HG03175 (cell line): ENCODE data around the gene P2RX4.
"Not testable (repeated sequence)": the region's sequence is repeated elsewhere in the genome, so short reads cannot be mapped to it uniquely, and the experiment has no call there.

Source experiments
- ATAC-seq: cut with Tn5 transposase; IDR thresholded peaks from one replicate; pipeline ENCODE4 v1.9.1; 2021; ENCODE audit warnings: mild to moderate bottlenecking, moderate library complexity; ENCODE audit not compliant: unreplicated experiment

The P2RX4 gene, protein sequence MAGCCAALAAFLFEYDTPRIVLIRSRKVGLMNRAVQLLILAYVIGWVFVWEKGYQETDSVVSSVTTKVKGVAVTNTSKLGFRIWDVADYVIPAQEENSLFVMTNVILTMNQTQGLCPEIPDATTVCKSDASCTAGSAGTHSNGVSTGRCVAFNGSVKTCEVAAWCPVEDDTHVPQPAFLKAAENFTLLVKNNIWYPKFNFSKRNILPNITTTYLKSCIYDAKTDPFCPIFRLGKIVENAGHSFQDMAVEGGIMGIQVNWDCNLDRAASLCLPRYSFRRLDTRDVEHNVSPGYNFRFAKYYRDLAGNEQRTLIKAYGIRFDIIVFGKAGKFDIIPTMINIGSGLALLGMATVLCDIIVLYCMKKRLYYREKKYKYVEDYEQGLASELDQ

DNA sequence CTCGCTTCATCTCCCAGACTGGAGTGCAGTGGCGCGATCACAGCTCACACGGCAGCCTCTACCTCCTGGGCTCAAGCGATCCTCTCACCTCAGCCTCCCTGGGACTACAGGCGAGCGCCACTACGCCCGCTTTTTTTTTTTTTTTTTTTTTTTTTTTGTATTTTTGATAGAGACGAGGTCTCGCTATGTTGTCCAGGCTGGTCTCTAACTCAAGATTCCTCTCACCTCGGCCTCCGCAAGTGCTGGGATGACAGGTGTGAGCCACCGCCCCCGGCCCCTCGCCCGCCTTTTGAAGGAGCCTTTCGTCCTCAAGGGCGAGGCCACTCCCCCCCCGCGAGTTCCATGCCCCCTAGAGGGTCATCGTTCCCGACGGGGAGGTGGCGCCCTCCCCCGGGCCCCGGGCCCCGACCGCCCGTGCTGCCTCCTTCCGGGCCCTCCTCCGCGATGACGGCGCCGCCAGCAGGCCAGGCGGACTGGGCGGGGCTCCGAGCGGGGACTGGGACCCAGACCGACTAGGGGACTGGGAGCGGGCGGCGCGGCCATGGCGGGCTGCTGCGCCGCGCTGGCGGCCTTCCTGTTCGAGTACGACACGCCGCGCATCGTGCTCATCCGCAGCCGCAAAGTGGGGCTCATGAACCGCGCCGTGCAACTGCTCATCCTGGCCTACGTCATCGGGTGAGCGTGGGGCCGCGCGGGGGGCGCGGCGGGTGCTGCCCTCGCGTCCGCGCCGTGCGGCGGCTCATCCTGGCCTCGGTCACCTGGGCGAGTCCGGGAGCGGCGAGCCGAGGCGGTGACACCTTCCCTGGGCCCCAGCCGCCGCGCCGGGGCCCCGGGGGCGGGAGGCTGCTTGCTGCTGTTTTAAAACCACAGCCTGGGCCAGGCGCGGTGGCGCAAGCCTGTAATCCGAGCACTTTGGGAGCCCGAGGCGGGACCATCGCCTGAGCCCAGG lies at the start of gene P2RX4:
P2RX4 (plus strand) TSS at position 506 of the 949 bp plus-strand sequence; CDS start at position 542, 36 bp downstream.
- ATAC-seq = peak; percentile 81

DNA sequence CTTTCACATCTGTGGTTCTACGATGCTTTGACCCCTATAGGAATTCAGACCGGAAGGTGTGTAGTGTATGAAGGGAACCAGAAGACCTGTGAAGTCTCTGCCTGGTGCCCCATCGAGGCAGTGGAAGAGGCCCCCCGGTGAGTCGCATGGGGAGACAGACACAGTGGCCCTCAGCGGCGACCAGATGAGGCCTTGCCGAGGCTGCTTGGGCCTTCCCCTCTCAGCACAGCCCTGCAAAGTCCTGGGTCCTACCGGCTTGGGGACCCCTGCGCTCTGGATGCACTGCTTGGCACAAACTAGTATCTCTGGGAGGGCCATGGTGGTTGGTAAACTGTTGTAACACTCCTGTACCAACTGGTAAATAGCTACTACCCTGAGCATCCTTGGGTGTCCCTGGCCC lies 47.5 kb upstream of the P2RX4 start:
- ATAC-seq = no peak

DNA sequence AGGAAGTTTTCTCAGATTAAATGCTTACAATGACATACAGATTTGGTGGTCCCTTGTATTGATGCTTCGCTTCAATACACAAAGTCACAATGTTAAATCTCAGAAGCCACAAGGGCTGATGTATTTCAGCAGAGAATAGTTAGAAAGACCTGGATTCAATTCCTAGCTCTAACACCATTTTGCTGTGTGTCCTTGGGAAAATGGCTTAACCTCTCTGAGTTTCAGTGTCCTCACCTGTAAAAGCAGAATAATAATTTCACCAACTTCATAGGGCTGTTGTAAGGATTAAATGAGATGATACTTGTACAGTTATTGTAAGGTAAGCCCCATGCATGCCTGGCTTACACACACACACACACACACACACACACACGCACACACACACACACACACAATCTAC lies 46.9 kb upstream of the P2RX4 start:
- ATAC-seq = no peak

DNA sequence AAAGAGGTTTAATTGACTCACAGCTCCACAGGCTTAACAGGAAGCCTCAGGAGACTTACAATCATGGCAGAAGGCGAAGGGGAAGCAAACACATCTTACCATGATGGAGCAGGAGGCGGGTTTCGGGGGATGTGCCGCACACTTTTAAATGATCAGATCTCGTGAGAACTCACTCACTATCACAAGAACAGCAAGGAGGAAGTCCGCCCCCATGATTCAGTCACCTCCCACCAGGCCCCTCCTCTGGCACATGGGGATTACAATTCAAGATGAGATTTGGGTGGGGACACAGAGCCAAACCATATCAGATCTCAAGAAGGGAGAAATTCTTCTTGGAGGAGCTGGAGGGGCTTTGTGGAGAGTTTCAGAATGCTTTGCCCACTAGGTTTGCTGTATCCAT lies 45.1 kb upstream of the P2RX4 start:
- ATAC-seq = not testable (repeated sequence)

DNA sequence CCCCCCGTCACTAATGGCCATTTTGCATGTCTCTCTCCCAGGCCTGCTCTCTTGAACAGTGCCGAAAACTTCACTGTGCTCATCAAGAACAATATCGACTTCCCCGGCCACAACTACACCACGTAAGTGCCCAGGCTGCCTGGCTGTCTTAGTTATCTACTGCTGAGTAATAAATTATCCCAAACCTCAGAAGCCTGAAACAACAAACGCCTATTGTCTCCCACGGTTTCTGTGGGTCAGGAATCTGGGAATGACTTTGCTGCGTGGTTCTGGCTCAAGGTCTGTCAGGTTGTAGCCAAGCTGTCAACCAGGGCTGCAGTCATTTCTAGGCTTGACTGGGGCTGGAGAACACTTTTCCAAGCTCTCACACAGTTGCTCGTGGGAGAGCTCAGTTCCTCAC lies 44.6 kb upstream of the P2RX4 start:
- no peak for ATAC-seq

DNA sequence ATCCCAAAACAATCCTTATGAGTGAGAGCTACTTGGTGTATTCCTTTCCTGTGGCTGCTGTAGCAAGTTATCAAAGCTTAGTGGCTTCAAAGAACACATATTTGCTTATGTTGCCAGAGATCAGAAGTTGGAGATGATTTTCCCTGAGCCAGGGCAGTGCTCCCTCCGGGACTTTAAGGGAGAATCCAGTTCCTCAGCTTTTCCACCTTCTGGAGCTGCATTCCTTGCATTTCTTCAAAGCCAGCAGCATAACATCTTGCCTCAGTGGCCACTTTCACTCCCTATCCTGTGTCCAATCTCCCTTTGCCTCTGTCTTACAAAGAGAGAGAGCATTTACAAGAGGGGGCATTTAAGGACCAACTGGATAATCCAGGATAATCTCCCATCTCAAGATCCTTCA lies 43.6 kb upstream of the P2RX4 start:
- ATAC-seq = no peak

DNA sequence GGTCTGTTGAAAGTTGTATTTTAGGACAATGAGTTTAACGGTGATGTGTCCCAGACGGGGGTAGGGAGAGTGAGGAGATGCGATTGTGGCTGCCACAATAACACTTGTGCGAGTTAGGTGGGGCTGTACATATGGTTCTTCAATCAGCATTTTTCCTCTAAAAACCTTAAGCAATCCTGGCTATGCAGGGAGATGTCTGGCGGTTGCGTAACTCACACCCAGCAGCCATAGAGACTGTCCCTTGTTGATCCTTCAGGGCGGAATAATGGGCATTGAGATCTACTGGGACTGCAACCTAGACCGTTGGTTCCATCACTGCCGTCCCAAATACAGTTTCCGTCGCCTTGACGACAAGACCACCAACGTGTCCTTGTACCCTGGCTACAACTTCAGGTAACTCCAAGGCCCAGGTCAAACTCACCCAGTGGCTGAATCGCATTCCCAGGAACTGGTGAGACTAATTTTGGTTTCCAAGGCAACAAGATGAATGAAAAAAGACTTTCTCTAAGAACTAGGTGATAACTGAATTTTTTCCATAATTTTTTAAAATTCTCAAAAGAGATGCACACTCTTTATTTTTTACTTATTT lies 42.6 kb upstream of the P2RX4 start:
- no peak for ATAC-seq

DNA sequence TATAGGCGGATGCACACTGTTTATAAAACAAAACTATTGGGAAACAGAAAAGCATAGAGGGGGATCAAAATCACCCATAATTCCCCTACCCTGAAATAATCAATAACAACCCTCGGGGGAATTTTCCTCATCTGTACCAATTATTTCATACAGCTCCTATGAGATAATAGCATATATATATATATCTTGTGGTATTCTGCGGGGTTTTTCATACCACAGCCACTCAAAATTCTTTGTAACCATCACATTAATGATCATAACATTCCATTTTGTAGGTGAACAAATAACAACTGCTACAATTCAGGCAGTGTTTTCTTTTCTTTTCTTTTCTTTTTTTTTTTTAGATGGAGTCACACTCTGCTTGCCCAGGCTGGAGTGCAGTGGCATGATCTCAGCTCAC lies 42.0 kb upstream of the P2RX4 start:
- ATAC-seq = no peak

DNA sequence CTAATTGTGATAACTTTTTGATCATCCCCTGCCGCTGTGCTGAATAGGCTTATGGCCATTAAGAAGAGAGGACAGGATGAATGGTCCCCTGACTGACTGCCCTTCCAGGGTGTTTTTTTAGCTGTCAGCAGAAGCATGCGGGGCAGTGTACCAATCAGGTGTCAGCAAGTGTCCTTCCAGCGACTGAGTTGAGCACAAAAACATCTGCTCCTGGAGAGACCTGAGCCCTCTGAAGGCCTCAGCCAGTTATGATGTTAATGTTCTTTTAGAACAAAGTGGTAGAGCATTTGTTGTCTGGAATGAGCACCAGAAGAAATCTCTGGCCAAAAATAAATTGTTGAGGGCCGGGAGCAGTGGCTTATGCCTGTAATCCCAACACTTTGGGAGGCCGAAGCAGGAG lies 39.8 kb upstream of the P2RX4 start:
- ATAC-seq = no peak

DNA sequence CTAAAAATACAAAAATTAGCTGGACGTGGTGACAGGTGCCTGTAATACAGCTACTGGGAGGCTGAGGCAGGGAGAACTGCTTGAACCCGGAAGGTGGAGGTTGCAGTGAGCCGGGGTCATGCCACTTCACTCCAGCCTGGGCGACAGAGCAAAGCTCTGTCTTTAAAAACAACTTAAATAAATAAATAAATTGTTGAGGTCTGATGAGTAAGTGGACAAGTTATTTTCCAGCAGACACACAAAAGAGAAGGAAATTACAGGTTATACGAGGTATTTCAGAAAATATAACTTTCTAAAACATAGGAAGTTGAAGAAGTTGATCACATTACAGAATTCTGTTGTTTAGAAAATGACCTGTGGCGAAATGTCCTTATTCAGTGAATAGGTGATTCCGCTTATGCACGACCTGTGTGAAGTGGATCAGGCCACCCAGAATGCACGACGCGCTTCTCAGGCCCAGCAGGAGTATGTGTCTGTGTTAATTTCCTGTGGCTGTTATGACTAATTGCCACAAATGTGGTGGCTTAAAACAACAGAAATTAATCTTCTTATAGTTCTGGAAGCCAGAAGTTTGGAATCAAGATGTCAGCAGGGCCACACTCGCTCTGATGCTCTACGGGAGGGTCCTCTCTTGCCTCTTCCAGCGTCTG lies 39.2 kb upstream of the P2RX4 start:
- no peak for ATAC-seq

DNA sequence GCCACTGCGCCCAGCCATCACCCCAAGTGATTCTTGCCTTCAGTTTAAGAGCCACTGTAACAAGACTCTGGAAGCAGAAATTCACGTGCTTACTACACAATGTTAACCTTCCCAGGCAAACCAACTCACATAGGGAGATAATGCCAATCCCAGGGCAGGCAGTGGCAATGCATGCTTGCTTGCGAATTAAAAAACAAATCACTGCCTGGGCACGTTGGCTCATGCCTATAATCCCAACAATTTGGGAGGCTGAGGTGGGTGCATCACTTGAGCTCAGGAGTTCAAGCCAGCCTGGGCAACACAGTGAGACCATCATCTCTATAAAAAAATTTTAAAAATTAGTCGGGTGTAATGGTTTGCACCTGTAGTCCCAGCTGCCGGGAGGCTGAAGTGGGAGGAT lies 37.8 kb upstream of the P2RX4 start:
- ATAC-seq = no peak

DNA sequence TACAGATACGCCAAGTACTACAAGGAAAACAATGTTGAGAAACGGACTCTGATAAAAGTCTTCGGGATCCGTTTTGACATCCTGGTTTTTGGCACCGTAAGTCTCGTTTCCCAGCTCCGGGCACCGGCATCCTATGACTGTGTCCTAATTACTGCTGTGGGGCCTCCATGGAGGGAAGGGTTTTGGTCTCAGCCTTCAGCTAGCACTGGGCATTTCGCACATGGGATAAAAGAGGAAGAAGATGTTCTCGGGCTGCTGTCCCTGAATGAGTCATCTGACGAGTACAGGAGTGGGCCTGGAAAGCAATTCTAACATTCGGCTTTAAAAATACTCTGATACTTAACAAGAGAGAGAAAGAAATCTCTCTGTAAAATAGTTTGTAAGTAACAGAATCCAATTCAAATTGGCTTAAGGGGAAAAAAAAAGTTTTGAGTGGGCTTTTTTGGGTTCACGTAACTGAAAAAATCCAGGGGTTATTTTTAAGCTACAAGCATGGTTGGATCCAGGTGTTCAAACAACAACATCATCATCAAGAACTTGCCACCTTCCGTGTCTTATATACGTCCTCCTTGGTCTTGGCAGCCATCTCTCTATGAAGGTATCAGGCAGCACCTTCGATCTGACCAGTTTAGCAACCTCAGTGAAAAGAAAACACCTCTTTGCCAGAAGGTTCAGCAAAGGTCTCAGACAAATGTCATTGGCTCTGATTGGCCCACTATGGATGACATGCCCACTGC lies 34.4 kb upstream of the P2RX4 start:
- ATAC-seq = no peak

DNA sequence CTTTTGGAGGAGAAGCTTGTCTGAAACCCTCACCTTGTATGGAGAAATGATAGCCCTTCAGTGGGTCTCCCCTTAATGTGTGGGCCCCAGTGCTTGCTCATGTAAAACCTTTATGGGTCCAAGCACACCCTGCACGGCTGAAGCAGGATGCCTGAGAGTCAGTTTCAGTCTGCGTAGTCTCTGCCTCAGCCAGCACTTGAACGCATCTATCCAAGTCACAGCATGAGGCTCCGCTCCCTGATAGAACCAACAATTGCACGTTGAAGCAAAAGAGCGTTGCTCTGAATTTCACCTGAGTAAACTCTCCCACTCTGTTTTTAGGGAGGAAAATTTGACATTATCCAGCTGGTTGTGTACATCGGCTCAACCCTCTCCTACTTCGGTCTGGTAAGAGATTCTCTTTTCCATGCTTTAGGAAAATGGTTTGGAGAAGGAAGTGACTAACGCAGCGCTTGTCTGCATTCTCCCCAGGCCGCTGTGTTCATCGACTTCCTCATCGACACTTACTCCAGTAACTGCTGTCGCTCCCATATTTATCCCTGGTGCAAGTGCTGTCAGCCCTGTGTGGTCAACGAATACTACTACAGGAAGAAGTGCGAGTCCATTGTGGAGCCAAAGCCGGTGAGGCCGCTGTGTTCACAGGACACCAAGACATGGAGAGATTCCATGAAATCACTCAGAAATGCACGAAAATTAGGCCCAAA lies 33.0 kb upstream of the P2RX4 start:
- no peak for ATAC-seq

DNA sequence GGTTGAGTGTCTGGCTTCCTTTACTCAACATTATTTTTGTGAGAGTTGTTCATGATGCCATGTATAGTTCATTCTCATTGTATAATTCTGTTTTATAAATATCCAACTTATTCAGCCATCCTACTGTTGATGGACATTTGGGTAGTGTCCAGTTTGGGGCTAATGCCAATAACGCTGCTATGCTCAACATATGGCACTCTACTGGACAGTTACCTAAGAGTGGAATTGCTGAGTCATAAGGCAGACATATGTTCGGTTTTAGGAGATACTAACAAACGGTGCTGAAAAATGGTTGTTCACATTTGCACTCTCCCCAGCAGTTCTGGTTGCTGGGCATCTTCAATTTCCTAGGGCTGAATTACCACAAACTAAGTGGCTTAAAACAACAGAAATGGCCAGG lies 28.7 kb upstream of the P2RX4 start:
- ATAC-seq = no peak

DNA sequence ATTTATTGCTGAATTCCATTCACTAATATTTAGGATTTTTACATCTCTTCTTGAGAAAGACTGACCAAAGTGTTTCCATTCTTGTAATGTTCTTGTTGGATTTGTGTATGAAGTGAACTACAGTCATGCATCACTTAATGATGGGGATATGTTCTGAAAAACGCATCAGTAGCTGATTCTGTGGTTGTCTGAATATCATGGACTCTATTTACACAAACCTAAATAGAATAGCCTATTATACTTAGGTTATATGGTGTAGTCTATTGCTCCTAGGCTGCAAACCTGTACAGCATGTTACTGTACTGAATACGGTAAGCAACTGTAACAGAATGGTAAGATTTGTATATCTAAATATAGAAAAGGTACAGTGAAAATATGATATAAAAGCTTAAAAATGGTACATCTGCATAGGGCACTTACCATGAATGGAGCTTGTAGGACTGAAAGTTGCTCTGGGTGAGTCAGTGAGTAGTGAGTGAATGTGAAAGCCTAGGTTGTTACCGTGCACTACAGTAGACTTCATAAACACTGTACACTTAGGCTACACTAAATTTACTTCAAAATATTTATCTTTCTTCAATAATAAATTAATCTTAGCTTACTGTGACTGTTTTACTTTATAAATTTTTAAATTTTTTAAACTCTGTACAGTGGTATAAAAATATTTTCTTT lies 27.6 kb upstream of the P2RX4 start:
- no peak for ATAC-seq

DNA sequence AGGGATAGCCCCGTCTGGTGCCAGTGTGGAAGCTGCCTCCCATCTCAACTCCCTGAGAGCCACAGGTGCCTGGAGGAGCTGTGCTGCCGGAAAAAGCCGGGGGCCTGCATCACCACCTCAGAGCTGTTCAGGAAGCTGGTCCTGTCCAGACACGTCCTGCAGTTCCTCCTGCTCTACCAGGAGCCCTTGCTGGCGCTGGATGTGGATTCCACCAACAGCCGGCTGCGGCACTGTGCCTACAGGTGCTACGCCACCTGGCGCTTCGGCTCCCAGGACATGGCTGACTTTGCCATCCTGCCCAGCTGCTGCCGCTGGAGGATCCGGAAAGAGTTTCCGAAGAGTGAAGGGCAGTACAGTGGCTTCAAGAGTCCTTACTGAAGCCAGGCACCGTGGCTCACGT lies 25.5 kb upstream of the P2RX4 start:
- no peak for ATAC-seq

DNA sequence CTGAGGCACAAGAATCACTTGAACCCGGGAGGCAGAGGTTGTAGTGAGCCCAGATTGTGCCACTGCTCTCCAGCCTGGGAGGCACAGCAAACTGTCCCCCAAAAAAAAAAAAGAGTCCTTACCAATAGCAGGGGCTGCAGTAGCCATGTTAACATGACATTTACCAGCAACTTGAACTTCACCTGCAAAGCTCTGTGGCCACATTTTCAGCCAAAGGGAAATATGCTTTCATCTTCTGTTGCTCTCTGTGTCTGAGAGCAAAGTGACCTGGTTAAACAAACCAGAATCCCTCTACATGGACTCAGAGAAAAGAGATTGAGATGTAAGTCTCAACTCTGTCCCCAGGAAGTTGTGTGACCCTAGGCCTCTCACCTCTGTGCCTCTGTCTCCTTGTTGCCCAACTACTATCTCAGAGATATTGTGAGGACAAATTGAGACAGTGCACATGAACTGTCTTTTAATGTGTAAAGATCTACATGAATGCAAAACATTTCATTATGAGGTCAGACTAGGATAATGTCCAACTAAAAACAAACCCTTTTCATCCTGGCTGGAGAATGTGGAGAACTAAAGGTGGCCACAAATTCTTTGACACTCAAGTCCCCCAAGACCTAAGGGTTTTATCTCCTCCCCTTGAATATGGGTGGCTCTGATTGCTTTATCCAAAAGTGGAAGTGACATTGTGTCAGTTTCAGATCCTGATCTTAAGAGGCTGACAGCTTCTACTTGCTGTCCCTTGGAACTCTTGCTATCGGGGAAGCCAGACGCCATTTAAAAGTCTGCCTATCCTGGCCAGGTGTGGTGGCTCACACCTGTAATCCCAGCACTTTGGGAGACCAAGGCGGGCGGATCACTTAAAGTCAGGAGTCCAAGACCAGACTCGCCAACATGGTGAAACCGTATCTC lies 24.7 kb upstream of the P2RX4 start:
- no peak for ATAC-seq

DNA sequence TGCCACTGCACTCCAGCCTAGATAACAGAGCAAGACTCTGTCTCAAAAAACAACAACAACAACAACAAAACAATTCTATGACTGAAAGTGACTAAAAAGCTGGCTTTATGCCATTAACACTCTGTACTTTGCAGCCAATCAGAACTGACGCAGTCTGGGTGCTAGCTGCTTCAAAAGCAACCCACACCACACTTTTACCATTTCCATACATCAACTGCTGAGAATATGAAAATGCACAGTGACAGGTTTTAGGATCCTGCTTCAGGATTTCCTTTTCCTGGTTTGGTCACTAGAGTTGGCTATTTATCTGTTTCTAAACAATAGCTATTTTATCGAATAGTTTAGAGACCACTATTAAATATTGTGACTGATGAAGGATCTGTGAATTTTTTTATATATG lies 23.1 kb upstream of the P2RX4 start:
- no peak for ATAC-seq
